M059J (cell line): ENCODE data around the gene STAT2. TPM values are rescaled to one million over a fixed set of nuclear protein-coding genes. Genes with fewer than 3 reads are reported as not detected.
"Not testable (repeated sequence)": the region's sequence is repeated elsewhere in the genome, so short reads cannot be mapped to it uniquely, and the experiment has no call there.

Experiments used
- DNase-seq: peaks from one replicate; pipeline ENCODE4 v3.0.0-alpha.2; 2012; ENCODE audit warnings: low read depth
- total RNA-seq: library from RNA; depleted of rRNA; stranded (reverse); fragments of >200 nt; shearing (Covaris generic); gene quantifications from 2 replicates; pipeline ENCODE4 v1.2.3, GENCODE V29; 2014

The STAT2 gene
- total RNA-seq, 1 experiment from 2014 or later, result 354 TPM

GRCh38 chr12:56362130-56363059 lies 2.5 kb upstream of the STAT2 start, which contains the start of gene APOF:
Gene APOF, minus strand, starts transcription at chr12:56362857. Its CDS starts 112 bp downstream, at chr12:56362745.
- DNase-seq, result no peak

- DNase-seq, result no peak
These were observed 1.7 kb upstream of the STAT2 start for GRCh38 chr12:56361487-56362129.

GRCh38 chr12:56358836-56359532 lies 923 bp downstream of the STAT2 start:
- DNase-seq, result peak; percentile 82

GRCh38 chr12:56351325-56351724 lies 8.6 kb downstream of the STAT2 start:
- DNase-seq, result no peak

GRCh38 chr12:56350662-56351061 lies 9.2 kb downstream of the STAT2 start:
- DNase-seq, result no peak

GRCh38 chr12:56348776-56349175 lies 11.1 kb downstream of the STAT2 start:
- DNase-seq, result no peak

GRCh38 chr12:56347255-56347654 lies 12.7 kb downstream of the STAT2 start:
- not testable (repeated sequence) for DNase-seq

- no peak for DNase-seq
These were observed 13.2 kb downstream of the STAT2 start for GRCh38 chr12:56346675-56347074.

- not testable (repeated sequence) for DNase-seq
These were observed 17.6 kb downstream of the STAT2 start for GRCh38 chr12:56342290-56342689.

- no peak for DNase-seq
These were observed 18.3 kb downstream of the STAT2 start for GRCh38 chr12:56341616-56342015.

- no peak for DNase-seq
These were observed 20.8 kb downstream of the STAT2 start for GRCh38 chr12:56339158-56339422.

GRCh38 chr12:56338308-56339157 lies 21.4 kb downstream of the STAT2 start, which contains the start of gene IL23A:
Gene IL23A, plus strand, starts transcription at chr12:56338884. Its CDS starts 161 bp downstream, at chr12:56339045.
- peak; percentile 71 for DNase-seq

GRCh38 chr12:56337753-56338251 lies 22.1 kb downstream of the STAT2 start:
- no peak for DNase-seq

- DNase-seq, result no peak
These were observed 23.3 kb downstream of the STAT2 start for GRCh38 chr12:56336361-56337167.

GRCh38 chr12:56335527-56335926 lies 24.4 kb downstream of the STAT2 start:
- DNase-seq, result not testable (repeated sequence)

- DNase-seq, result no peak
These were observed 25.5 kb downstream of the STAT2 start for GRCh38 chr12:56334490-56334793.

- DNase-seq, result peak; percentile 98
These were observed 26.0 kb downstream of the STAT2 start, which contains the start of gene PAN2 for GRCh38 chr12:56333679-56334489. Gene PAN2, minus strand, starts transcription at chr12:56334000. Its CDS starts 906 bp downstream, at chr12:56333094.

GRCh38 chr12:56333197-56333678 lies 26.7 kb downstream of the STAT2 start:
- DNase-seq, result no peak

GRCh38 chr12:56332512-56333196 lies 27.3 kb downstream of the STAT2 start:
- DNase-seq, result no peak
